Sigmoid colon (tissue), 4 donors: ENCODE results near the gene NLRP12.

Experiments used
- CTCF ChIP-seq, 4 experiments: fragments of 450-650 bp in 3 of 4; fragments of 200-600 bp in 1 of 4; IDR thresholded peaks; one replicate each; pipeline ENCODE4 v1.5.1; 2016 to 2019; ENCODE audit warnings: antibody characterized with exemption in 4 of 4, mild to moderate bottlenecking in 3 of 4, moderate library complexity in 2 of 4
- EP300 ChIP-seq, 4 donors: sonication (generic); formaldehyde crosslinking; IDR thresholded peaks; one replicate each; pipeline ENCODE4 v1.6.1; 2017; ENCODE audit warnings: antibody characterized with exemption in 4 of 4
- POLR2A ChIP-seq, 2 donors: fragments of 450-650 bp; IDR thresholded peaks; one replicate each; pipeline ENCODE4 v1.6.1; 2016; ENCODE audit warnings: antibody characterized with exemption in 2 of 2, mild to moderate bottlenecking in 2 of 2, moderate library complexity in 2 of 2
- POLR2AphosphoS5 ChIP-seq, 4 donors: sonication (generic); formaldehyde crosslinking; IDR thresholded peaks; one replicate each; pipeline ENCODE4 v1.6.1; 2017; ENCODE audit warnings: antibody characterized with exemption in 4 of 4

GRCh38 chr19:53865918-53866864 lies 42.1 kb upstream of the NLRP12 start:
- peak; percentile 30 to 37 for TF ChIP-seq POLR2A (IDR thresholded peaks at IDR 0.05)
- peak in 1 of 4 experiments; percentile 10 for TF ChIP-seq CTCF (IDR thresholded peaks at IDR 0.05)
- peak; percentile 19 to 80 (median 72) for TF ChIP-seq POLR2AphosphoS5 (IDR thresholded peaks at IDR 0.05)
- no peak for TF ChIP-seq EP300 (IDR thresholded peaks at IDR 0.05)
